Glutamatergic neuron (in vitro differentiated cells): Measurements from ENCODE around the gene TOMM6. TPM values are rescaled to one million over a fixed set of nuclear protein-coding genes. Genes with fewer than 3 reads are reported as not detected.
"Not testable (repeated sequence)": the region's sequence is repeated elsewhere in the genome, so short reads cannot be mapped to it uniquely, and the experiment has no call there.

Experiments used
- DNase-seq: peaks from one replicate; pipeline ENCODE4 v3.0.0; 2022
- H3K27ac Mint-ChIP-seq: one replicate; pipeline ENCODE4 v1.8.0; 2020; ENCODE audit warnings: mild to moderate bottlenecking, mixed read lengths, inconsistent platforms; ENCODE audit not compliant: unreplicated experiment
- H3K27me3 Mint-ChIP-seq: one replicate; pipeline ENCODE4 v1.8.0; 2020; ENCODE audit warnings: mild to moderate bottlenecking, moderate library complexity, mixed read lengths, inconsistent platforms; ENCODE audit not compliant: unreplicated experiment
- H3K36me3 Mint-ChIP-seq: one replicate; pipeline ENCODE4 v1.8.0; 2020; ENCODE audit warnings: mild to moderate bottlenecking, mixed read lengths, inconsistent platforms; ENCODE audit not compliant: unreplicated experiment
- H3K4me1 Mint-ChIP-seq: one replicate; pipeline ENCODE4 v1.8.0; 2020; ENCODE audit warnings: mild to moderate bottlenecking, low read depth, mixed read lengths, inconsistent platforms; ENCODE audit not compliant: unreplicated experiment
- H3K4me3 Mint-ChIP-seq: one replicate; pipeline ENCODE4 v1.8.0; 2020; ENCODE audit warnings: mild to moderate bottlenecking, mixed read lengths, inconsistent platforms; ENCODE audit not compliant: unreplicated experiment
- H3K9me3 Mint-ChIP-seq: one replicate; pipeline ENCODE4 v1.8.0; 2020; ENCODE audit warnings: mild to moderate bottlenecking, moderate library complexity, mixed read lengths, inconsistent platforms; ENCODE audit not compliant: unreplicated experiment
- total RNA-seq: library from RNA; stranded (reverse); fragmentation: NEBNext Ultra II Directional; extraction: Animal tissue kit (Norgen Biotek cat#: 25700); gene quantifications from one replicate; pipeline ENCODE4 v1.2.1, GENCODE V29; 2021; ENCODE audit not compliant: unreplicated experiment
- TF ChIP-seq, protein P1 (sequence below): fragments of 200-600 bp; sonication (generic); IDR thresholded peaks from one replicate; pipeline ENCODE4 v1.5.0; 2021; ENCODE audit not compliant: partially characterized antibody, unreplicated experiment

The TOMM6 gene
- total RNA-seq, 1 donor from 2014 or later: 111 TPM

DNA sequence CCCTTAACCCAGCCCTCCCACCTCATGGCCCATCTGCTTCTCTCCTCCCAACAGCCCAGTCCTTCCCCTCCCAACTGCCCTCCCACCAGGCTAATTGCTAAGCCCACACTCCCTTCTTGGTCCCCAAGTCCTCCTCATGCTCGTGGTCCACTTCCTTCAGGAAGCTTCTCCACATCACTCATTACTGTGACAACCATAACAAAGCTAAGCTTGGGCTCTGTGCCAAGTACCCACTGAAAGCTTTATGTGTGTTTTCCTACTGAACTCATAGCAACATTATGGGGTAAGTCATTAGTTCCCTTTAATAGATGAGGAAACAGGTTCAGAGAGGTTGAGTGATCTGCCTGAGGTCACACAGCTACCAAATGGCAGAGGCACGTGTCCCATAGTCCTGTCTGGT is 24.0 kb upstream of the TOMM6 start:
- no peaks in the 10 kb centered on the region for H3K27me3 Mint-ChIP-seq
- H3K9me3 Mint-ChIP-seq: peaks cover 6% of the 10 kb centered on the region

DNA sequence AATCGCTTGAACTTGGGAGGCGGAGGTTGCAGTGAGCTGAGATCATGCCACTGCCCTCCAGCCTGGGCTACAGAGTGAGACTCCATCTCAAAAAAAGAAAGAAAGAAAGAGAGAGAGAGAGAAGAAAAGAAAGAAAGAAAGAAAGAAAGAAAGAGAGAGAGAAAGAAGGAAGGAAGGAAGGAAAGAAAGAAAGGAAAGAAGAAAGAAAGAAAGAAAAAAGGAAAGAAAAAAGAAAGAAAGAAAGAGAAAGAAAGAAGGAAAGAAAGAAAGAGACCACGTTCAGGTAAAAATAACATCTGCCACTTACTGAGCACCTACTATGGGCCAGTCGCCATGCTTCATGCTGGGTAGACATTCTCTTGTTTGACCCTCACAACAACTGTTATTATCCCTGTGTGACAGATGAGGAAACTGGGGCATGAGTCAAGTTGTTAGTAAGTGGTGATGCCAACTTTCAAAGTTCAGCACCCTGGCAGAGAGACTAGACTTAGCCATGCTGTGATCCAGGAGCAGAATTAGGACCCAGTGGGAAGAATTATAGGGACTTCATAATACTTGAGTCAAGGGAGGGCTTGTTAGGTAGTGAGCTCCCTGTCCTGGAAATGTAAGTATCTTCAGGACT is 21.3 kb upstream of the TOMM6 start:
- not testable (repeated sequence) for H3K27ac Mint-ChIP-seq, H3K9me3 Mint-ChIP-seq, H3K36me3 Mint-ChIP-seq, H3K4me3 Mint-ChIP-seq, H3K4me1 Mint-ChIP-seq, H3K27me3 Mint-ChIP-seq, DNase-seq

More for the DNA sequence above, 24.0 kb upstream of the TOMM6 start:
- H3K27ac Mint-ChIP-seq: no peak overlapping the region
- no peak overlapping the region for H3K4me3 Mint-ChIP-seq
- no peaks in the 10 kb centered on the region for H3K36me3 Mint-ChIP-seq
- no peak for DNase-seq
- H3K4me1 Mint-ChIP-seq: peaks cover 6% of the 10 kb centered on the region
- TF ChIP-seq, protein P1, sequence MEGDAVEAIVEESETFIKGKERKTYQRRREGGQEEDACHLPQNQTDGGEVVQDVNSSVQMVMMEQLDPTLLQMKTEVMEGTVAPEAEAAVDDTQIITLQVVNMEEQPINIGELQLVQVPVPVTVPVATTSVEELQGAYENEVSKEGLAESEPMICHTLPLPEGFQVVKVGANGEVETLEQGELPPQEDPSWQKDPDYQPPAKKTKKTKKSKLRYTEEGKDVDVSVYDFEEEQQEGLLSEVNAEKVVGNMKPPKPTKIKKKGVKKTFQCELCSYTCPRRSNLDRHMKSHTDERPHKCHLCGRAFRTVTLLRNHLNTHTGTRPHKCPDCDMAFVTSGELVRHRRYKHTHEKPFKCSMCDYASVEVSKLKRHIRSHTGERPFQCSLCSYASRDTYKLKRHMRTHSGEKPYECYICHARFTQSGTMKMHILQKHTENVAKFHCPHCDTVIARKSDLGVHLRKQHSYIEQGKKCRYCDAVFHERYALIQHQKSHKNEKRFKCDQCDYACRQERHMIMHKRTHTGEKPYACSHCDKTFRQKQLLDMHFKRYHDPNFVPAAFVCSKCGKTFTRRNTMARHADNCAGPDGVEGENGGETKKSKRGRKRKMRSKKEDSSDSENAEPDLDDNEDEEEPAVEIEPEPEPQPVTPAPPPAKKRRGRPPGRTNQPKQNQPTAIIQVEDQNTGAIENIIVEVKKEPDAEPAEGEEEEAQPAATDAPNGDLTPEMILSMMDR: no peak

DNA sequence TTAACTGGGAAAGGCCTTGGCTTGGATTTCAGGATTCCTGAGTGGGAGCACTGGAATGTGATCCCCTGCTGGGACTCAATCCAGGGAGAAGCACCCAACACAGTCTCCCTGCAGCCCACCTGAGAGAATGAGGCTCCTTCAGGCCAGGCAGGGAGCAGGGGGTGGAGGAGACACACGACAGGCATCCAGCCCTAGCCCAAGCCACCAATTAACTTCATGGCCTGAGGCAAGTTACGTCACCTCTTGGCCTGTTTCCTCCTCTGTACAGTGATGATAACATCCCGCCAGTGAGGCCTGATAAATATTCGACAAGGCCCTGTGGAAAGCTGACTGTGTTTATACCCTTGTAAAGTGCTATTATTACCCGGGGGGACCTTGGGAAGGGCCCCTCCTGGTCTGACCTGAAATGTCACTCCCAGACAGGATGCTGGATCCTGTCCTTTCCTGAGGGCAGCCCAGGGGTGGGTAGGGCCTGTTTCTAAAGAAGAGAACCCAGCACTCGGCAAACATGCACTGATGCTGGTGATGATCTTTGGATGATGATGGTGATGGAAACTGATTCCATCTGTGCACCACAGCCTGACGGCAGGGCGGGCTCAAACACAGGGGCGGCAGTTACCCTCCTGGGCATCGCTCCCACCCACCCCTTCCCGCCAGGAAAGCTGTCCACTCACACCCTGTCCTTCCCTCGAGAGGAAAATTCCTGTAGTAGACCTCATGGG is 20.2 kb upstream of the TOMM6 start:
- Mint-ChIP-seq H3K4me1 (peaks cover 8% of the 10 kb centered on the region), H3K9me3 (peaks cover 6% of the 10 kb centered on the region), H3K27ac (no peak overlapping the region), H3K36me3 (peaks cover 5% of the 10 kb centered on the region), H3K27me3 (peaks cover 1% of the 10 kb centered on the region), H3K4me3 (no peak overlapping the region)
- no peak for DNase-seq
- TF ChIP-seq, protein P1: no peak

DNA sequence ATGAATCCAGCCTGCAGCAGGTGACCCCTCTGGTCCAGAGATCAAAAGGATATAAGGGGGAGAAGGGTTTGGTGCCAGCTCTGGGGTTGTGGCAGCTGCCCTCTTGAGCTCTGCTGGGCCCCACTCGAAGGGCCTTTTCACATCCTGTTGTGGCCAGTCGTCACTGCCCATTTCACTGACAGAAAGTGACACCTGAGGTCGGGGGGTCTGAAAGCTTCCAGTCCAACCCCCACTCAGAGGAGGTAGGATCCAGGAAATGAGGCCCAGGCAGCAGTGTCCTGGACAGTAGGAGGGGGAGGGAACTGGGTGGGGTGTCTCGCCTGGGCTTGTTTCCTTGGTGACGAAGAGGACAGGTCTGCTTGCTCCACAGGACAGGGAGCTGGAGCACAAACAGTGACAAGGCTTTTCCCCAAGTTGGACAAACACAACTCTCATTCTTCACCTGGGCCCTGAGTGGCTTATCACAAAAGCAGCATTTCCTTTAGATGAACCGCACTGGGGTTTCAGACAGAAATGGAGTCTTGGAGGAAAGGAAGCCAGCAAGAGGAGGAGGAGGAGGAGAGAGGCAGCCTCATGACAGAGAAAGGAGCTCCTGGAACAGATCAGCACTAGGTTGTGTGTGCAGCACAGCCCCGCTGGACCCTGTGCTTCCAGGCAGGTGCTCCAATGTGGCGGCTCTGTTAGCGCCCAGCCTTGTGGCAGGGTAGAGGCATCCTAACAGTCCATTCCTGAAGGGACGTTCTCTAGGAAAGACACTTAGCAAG is 18.8 kb upstream of the TOMM6 start:
- no peak for DNase-seq
- Mint-ChIP-seq H3K9me3 (peaks cover 6% of the 10 kb centered on the region), H3K36me3 (peaks cover 5% of the 10 kb centered on the region), H3K27ac (no peak overlapping the region), H3K4me1 (peaks cover 7% of the 10 kb centered on the region), H3K27me3 (peaks cover 1% of the 10 kb centered on the region), H3K4me3 (no peak overlapping the region)
- TF ChIP-seq, protein P1: no peak

DNA sequence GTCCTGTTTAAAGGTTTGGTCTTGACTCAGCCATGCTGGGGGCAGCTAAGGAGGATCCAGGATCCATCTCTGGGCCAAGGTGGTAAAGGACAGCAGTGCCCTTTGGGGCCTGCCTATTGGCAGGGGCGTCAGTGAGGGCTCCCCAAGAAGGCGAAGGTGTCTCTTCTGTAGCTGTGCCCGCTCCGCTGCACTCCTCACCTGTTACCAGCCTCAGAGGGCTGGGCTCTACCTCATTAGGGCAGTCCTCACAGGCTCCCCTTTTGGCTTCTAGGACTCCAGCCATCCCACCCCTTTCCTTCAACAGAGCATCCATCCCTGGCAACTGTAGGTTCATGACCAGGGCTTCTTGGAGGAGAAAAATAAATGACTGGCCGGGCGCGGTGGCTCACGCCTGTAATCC is 18.1 kb upstream of the TOMM6 start:
- peaks cover 2% of the 10 kb centered on the region for H3K4me1 Mint-ChIP-seq
- peaks cover 1% of the 10 kb centered on the region for H3K27me3 Mint-ChIP-seq
- peaks cover 5% of the 10 kb centered on the region for H3K36me3 Mint-ChIP-seq
- no peak overlapping the region for H3K4me3 Mint-ChIP-seq
- no peak overlapping the region for H3K27ac Mint-ChIP-seq
- H3K9me3 Mint-ChIP-seq: peaks cover 3% of the 10 kb centered on the region
- no peak for DNase-seq
- TF ChIP-seq, protein P1: no peak
